K562 (cell line): ENCODE results near the gene RAB40B. TPM values are rescaled to one million over a fixed set of nuclear protein-coding genes. Genes with fewer than 3 reads are reported as not detected.

Experiments used
- ATAC-seq: fragments of 200-7000 bp; cut with Tn5 transposase; 3 replicates; pipeline ENCODE4 v1.9.1; 2020; ENCODE audit warnings: moderate library complexity
- BruUV-seq: library from RNA; stranded (reverse); fragments of 400-500 nt; replicated peaks from 2 replicates; lab custom pipeline; 2021; lab: Mats Ljungman, UMichigan
- CTCF ChIA-PET: fragments of 300-600 bp; formaldehyde crosslinking; extraction: SDS; loops from one replicate; lab custom pipeline; 2021; ENCODE audit warnings: low intra/inter-chr PET ratio; lab: Yijun Ruan, JAX
- POLR2A ChIA-PET: fragments of 300-600, 350-650 bp; sonication (Branson Sonifier 250); formaldehyde crosslinking; extraction: SDS; loops from one replicate; lab custom pipeline; 2021; ENCODE audit warnings: antibody characterized with exemption, inconsistent platforms; lab: Yijun Ruan, JAX
- DNase-seq, 4 experiments: peaks; one replicate each; pipeline versions ENCODE4 v3.0.0 to v3.0.0-alpha.2; 2011 to 2018; ENCODE audit warnings: low spot score in 3 of 4, mixed read lengths in 3 of 4; ENCODE audit errors: extremely low read depth in 1 of 4
- FAIRE-seq: peaks from 2 replicates; lab custom pipeline; 2011; peaks lifted over from hg19 to GRCh38; lab: Jason Lieb, UNC
- H2AFZ ChIP-seq: 2 replicates; pipeline ENCODE4 v1.6.0; 2011; ENCODE audit warnings: low read depth, low read length, control low read depth, inconsistent platforms
- H3K27ac ChIP-seq: fragments of 200-600 bp; 3 replicates; pipeline ENCODE4 v1.8.0; 2011; ENCODE audit warnings: low read depth, mild to moderate bottlenecking, control low read depth, inconsistent platforms, low read length, moderate library complexity, mixed read lengths; ENCODE audit errors: extremely low read depth
- H3K27me3 ChIP-seq, 2 experiments: fragments of 300-600 bp in 1 of 2; 2 replicates in 1 of 2; 3 replicates in 1 of 2; pipeline versions ENCODE4 v1.6.0 to v1.8.0; 2011; ENCODE audit warnings: inconsistent platforms in 2 of 2, low read length in 2 of 2, mild to moderate bottlenecking in 1 of 2, mixed read lengths in 1 of 2, moderate library complexity in 1 of 2; ENCODE audit not compliant: control insufficient read depth in 2 of 2, insufficient read depth in 2 of 2
- H3K36me3 ChIP-seq: fragments of 300-600 bp; 3 replicates; pipeline ENCODE4 v1.8.0; 2011; ENCODE audit warnings: mild to moderate bottlenecking, low read length, inconsistent platforms; ENCODE audit not compliant: control insufficient read depth, insufficient read depth
- H3K4me1 ChIP-seq, 2 experiments: fragments of 200-600 bp in 1 of 2; replicated peaks in 1 of 2; 2 replicates in 1 of 2; 3 replicates in 1 of 2; pipeline versions ENCODE4 v1.5.1 to v1.8.0; 2011; ENCODE audit warnings: inconsistent platforms in 2 of 2, low read length in 2 of 2, mild to moderate bottlenecking in 1 of 2, mixed read lengths in 1 of 2, moderate library complexity in 1 of 2; ENCODE audit not compliant: control insufficient read depth in 2 of 2, insufficient read depth in 2 of 2
- H3K4me2 ChIP-seq: 2 replicates; pipeline ENCODE4 v1.6.1; 2011; ENCODE audit warnings: low read length, control low read depth, inconsistent platforms, mixed read lengths; ENCODE audit not compliant: insufficient read depth
- H3K4me3 ChIP-seq: fragments of 200-600 bp; sonication (generic), shearing (Covaris generic); 2 replicates; pipeline ENCODE4 v1.5.1; 2016; ENCODE audit warnings: control low read depth, inconsistent platforms
- H3K79me2 ChIP-seq: fragments of 200-600 bp; 3 replicates; pipeline ENCODE4 v1.8.0; 2011; ENCODE audit warnings: low read length, inconsistent platforms; ENCODE audit not compliant: control insufficient read depth, insufficient read depth
- H3K9ac ChIP-seq, 2 experiments: 2 replicates each; pipeline versions ENCODE4 v1.6.0 to v1.6.1; 2011; ENCODE audit warnings: low read depth in 2 of 2, low read length in 2 of 2, control low read depth in 1 of 2, inconsistent platforms in 1 of 2, mild to moderate bottlenecking in 1 of 2, mixed read lengths in 1 of 2; ENCODE audit not compliant: insufficient read depth in 1 of 2
- H3K9me1 ChIP-seq: one replicate; pipeline ENCODE4 v1.6.0; 2011; ENCODE audit warnings: inconsistent platforms, mild to moderate bottlenecking, low read length, moderate library complexity; ENCODE audit not compliant: control insufficient read depth, insufficient read depth
- H3K9me3 ChIP-seq: replicated peaks from 2 replicates; pipeline ENCODE4 v1.5.1; 2011; ENCODE audit warnings: low read depth, low read length, inconsistent platforms; ENCODE audit not compliant: control insufficient read depth, insufficient read depth
- H4K20me1 ChIP-seq: replicated peaks from 2 replicates; pipeline ENCODE4 v1.6.1; 2011; ENCODE audit warnings: low read length, inconsistent platforms, mixed read lengths; ENCODE audit not compliant: control insufficient read depth, insufficient read depth
- CREM ChIP-seq: IDR thresholded peaks from 2 replicates; pipeline ENCODE4 v1.6.1; 2014; ENCODE audit warnings: antibody characterized with exemption, low read depth
- CTCF ChIP-seq, 3 experiments: IDR thresholded peaks in 2 of 3; conservative IDR thresholded peaks in 1 of 3; 2 replicates each; pipeline ENCODE4 v1.5.1; 2011 to 2012; ENCODE audit warnings: low read length in 3 of 3, mild to moderate bottlenecking in 3 of 3, control low read depth in 2 of 3, improper control_type of control experiment in 1 of 3, inconsistent platforms in 1 of 3, low read depth in 1 of 3, mixed read lengths in 1 of 3, moderate library complexity in 1 of 3; ENCODE audit not compliant: insufficient read depth in 2 of 3
- EGR1 ChIP-seq: fragments of 450-650 bp; conservative IDR thresholded peaks from 2 replicates; pipeline ENCODE4 v1.6.1; 2017; ENCODE audit warnings: mild to moderate bottlenecking
- HDAC2 ChIP-seq: fragments of 450-650 bp; IDR thresholded peaks from 2 replicates; pipeline ENCODE4 v1.6.1; 2016; ENCODE audit warnings: mild to moderate bottlenecking
- HDGF ChIP-seq: fragments of 450-650 bp; IDR thresholded peaks from 2 replicates; pipeline ENCODE4 v1.6.1; 2016
- HLTF ChIP-seq: fragments of 450-650 bp; IDR thresholded peaks from 2 replicates; pipeline ENCODE4 v1.6.1; 2016
- KAT7 ChIP-seq: sonication (generic); formaldehyde crosslinking; IDR thresholded peaks from 2 replicates; pipeline ENCODE4 v1.8.0; 2022; ENCODE audit warnings: missing genetic modification reagents, mild to moderate bottlenecking, borderline replicate concordance
- RBM25 ChIP-seq: fragments of 200-400 bp; formaldehyde crosslinking; IDR thresholded peaks from 2 replicates; pipeline ENCODE4 v1.6.1; 2018; ENCODE audit warnings: low read length, low read depth, moderate library complexity; ENCODE audit not compliant: severe bottlenecking
- RBM34 ChIP-seq: fragments of 200-400 bp; formaldehyde crosslinking; IDR thresholded peaks from 2 replicates; pipeline ENCODE4 v1.6.1; 2018; ENCODE audit warnings: low read length, borderline replicate concordance; ENCODE audit not compliant: insufficient read depth
- SIRT6 ChIP-seq: IDR thresholded peaks from one replicate; pipeline ENCODE4 v1.6.1; 2012; ENCODE audit warnings: low read depth, mild to moderate bottlenecking, control low read depth, inconsistent platforms, low read length, moderate library complexity
- U2AF1 ChIP-seq: fragments of 200-400 bp; formaldehyde crosslinking; optimal IDR thresholded peaks from 2 replicates; pipeline ENCODE3; 2017; ENCODE audit warnings: mild to moderate bottlenecking, low read depth, low read length, moderate library complexity
- ZNF263 ChIP-seq: sonication (generic); formaldehyde crosslinking; IDR thresholded peaks from 2 replicates; pipeline ENCODE4 v1.8.0; 2022; ENCODE audit warnings: mild to moderate bottlenecking, missing genetic modification reagents, borderline replicate concordance
- ZNF280B ChIP-seq: fragments of 250-450 bp; sonication (Bioruptor Pico); IDR thresholded peaks from 2 replicates; pipeline ENCODE4 v1.5.1; 2021; ENCODE audit warnings: mild to moderate bottlenecking
- ZNF282 ChIP-seq: sonication (generic); formaldehyde crosslinking; IDR thresholded peaks from 2 replicates; pipeline ENCODE4 v1.8.1; 2023; ENCODE audit warnings: missing genetic modification reagents
- WGBS: fragments of 100-300 bp; shearing (Covaris generic); methylation state at CpG from one replicate; pipeline ENCODE4 v1.1.6; 2016; ENCODE audit warnings: low coverage, mixed read lengths; ENCODE audit not compliant: insufficient coverage; ENCODE audit errors: missing lambda C conversion rate; 5-methylcytosine and 5-hydroxymethylcytosine counted together
- in situ Hi-C: fragments of 300-500 bp; cut with MboI; formaldehyde crosslinking; loops from 4 replicates; pipeline ENCODE4 v1.15.0; 2018; ENCODE audit warnings: inconsistent platforms, mixed read lengths
- intact Hi-C: fragments of 100-400 bp; cut with micrococcal nuclease; formaldehyde crosslinking; loops from 2 replicates; pipeline ENCODE4 v1.14.2; 2022
- polyA plus RNA-seq, 8 experiments: library from polyadenylated mRNA; depleted of rRNA in 4 of 8; stranded (reverse) in 5 of 8; unstranded in 3 of 8; fragments of >200 nt; fragmentation: Nextera tagmentation in 2 of 8; fragmentation: Illumina TruSeq in 1 of 8; extraction: Ambion mirVana in 2 of 8; extraction: Trizol in 1 of 8; gene quantifications; 2 replicates each; pipeline versions ENCODE4 v1.2.1 to v1.2.3, GENCODE V29; 2011 to 2014; ENCODE audit warnings: inconsistent platforms in 1 of 8, missing spikeins in 1 of 8
- total RNA-seq, 7 experiments: library from RNA; depleted of rRNA in 6 of 7; stranded (reverse); fragments of >200 nt in 6 of 7; fragmentation: Illumina TruSeq in 2 of 7; extraction: Trizol in 2 of 7; gene quantifications; 2 replicates each; pipeline versions ENCODE4 v1.2.1 to v1.2.3, GENCODE V29; 2011 to 2021; ENCODE audit warnings: low replicate concordance in 1 of 7
- TF ChIP-seq, protein P1 (sequence below): fragments of 450-650 bp; formaldehyde crosslinking; IDR thresholded peaks from 2 replicates; pipeline ENCODE4 v1.4.0; 2020; ENCODE audit warnings: mild to moderate bottlenecking
- TF ChIP-seq, protein P2 (sequence below): fragments of 250-450 bp; sonication (Bioruptor Pico); IDR thresholded peaks from 2 replicates; pipeline ENCODE4 v1.5.0; 2021

The RAB40B gene
- total and polyA plus RNA-seq, 9 of the 15 experiments (the other 6 are each of a cell fraction or from before 2014, with no cell fraction given), result 0.13 to 4.6 (median 1.4) TPM

DNA sequence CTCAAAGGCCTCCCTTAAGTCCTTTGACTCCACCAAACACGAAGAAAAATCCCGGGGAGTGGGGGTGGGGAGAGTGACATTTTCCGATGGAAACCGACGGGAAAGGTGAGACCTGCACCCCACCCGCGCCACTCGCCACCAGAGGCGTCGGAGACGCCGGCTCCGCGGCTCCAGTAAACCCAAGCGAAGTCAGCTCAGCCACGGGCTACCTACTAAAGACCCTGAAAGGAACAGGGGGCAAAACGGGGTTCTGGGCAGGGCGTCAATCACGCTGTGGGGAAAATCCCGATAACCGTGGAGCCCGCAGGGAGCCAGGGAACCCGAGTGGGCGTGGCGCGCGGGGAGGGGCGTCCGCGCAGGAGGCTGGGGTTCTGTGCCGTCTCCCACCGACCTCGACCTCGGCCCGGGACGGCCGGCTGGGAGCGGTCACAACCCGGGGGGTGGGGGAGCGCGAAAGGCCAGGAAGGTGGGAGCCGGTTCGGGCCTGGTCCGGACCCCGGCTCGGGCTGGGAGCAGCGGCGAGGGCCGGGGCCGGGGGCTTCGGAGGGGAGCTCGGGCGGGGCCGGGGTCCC lies 50.8 kb downstream of the RAB40B start (continued):
- peak in 2 of 3 experiments; percentile 11 to 30; a peak in 1 of 6 replicates for TF ChIP-seq CTCF (IDR thresholded peaks at IDR 0.05 in 2 of 3, conservative IDR thresholded peaks at IDR 0.05 in 1 of 3; ENCODE audit: insufficient read depth in 2 of 3, low read depth in 1 of 3, low read length in 3 of 3)
- TF ChIP-seq RBM34, result no peak
- TF ChIP-seq HDGF, result no peak
- TF ChIP-seq KAT7 (CRISPR knock-in tag), result peak; percentile 80
- TF ChIP-seq SIRT6, result no peak
- no peak for TF ChIP-seq ZNF282 (CRISPR knock-in tag)
- TF ChIP-seq RBM25, result no peak
- no peak for TF ChIP-seq HDAC2
- TF ChIP-seq HLTF, result no peak
- TF ChIP-seq, all 486 proteins: peak for 18

GRCh38 chr17:82645516-82645915 lies 53.0 kb downstream of the RAB40B start:
- no TSS peak for BruUV-seq
- Histone ChIP-seq H3K4me1 (peaks cover 11 to 40% of the 10 kb centered on the region in 2 experiments; a peak in 4 of 5 replicates), H3K9me1 (peaks cover 9% of the 10 kb centered on the region), H4K20me1 (peaks cover 24% of the 10 kb centered on the region), H3K27me3 (no peaks in the 10 kb centered on the region), H3K9ac (no peak overlapping the region; a peak in 1 of 4 replicates), H3K27ac (no peak overlapping the region), H3K4me3 (no peak overlapping the region), H3K9me3 (no peaks in the 10 kb centered on the region), H2AFZ (no peak overlapping the region), H3K4me2 (no peak overlapping the region), H3K36me3 (peaks cover 52% of the 10 kb centered on the region), H3K79me2 (peaks cover 73% of the 10 kb centered on the region)
- intact Hi-C loops (no loop called here), in situ Hi-C loops (no loop called here)
- CTCF ChIA-PET, result no interaction called here
- FAIRE-seq (no peak), ATAC-seq (no peak), DNase-seq (no peak)
- POLR2A ChIA-PET, result interaction anchor here (1.8 kb wide), 1 partner anchor 13 kb away, joined by 4 read pairs; no protein-coding TSS in a partner anchor
- TF ChIP-seq ZNF263 (CRISPR knock-in tag), result no peak
- TF ChIP-seq, protein P1, sequence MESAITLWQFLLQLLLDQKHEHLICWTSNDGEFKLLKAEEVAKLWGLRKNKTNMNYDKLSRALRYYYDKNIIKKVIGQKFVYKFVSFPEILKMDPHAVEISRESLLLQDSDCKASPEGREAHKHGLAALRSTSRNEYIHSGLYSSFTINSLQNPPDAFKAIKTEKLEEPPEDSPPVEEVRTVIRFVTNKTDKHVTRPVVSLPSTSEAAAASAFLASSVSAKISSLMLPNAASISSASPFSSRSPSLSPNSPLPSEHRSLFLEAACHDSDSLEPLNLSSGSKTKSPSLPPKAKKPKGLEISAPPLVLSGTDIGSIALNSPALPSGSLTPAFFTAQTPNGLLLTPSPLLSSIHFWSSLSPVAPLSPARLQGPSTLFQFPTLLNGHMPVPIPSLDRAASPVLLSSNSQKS (CRISPR knock-in tag), result no peak
- no peak for TF ChIP-seq EGR1
- TF ChIP-seq U2AF1, result no peak
- no peak for TF ChIP-seq CREM
- TF ChIP-seq, protein P2, sequence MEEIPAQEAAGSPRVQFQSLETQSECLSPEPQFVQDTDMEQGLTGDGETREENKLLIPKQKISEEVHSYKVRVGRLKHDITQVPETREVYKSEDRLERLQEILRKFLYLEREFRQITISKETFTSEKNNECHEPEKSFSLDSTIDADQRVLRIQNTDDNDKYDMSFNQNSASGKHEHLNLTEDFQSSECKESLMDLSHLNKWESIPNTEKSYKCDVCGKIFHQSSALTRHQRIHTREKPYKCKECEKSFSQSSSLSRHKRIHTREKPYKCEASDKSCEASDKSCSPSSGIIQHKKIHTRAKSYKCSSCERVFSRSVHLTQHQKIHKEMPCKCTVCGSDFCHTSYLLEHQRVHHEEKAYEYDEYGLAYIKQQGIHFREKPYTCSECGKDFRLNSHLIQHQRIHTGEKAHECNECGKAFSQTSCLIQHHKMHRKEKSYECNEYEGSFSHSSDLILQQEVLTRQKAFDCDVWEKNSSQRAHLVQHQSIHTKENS (CRISPR knock-in tag), result no peak
- TF ChIP-seq ZNF280B (CRISPR knock-in tag), result no peak
- 98% methylated on average over 4 of the region's 4 CpGs for WGBS
